HG03064 (cell line): Measurements from ENCODE around the gene GTF3C1.

Experiments
- ATAC-seq: cut with Tn5 transposase; IDR thresholded peaks from one replicate; pipeline ENCODE4 v1.9.1; 2021; ENCODE audit warnings: low read depth; ENCODE audit not compliant: unreplicated experiment

The GTF3C1 gene

GRCh38 chr16:27489421-27489820, 60.3 kb downstream of the GTF3C1 start:
- ATAC-seq: no peak

- ATAC-seq: no peak
Measured at GRCh38 chr16:27486760-27487159, 63.0 kb downstream of the GTF3C1 start.

- ATAC-seq: no peak
Measured at GRCh38 chr16:27486344-27486743, 63.4 kb downstream of the GTF3C1 start.

- no peak for ATAC-seq
Measured at GRCh38 chr16:27485811-27486210, 63.9 kb downstream of the GTF3C1 start.

GRCh38 chr16:27485126-27485525, 64.6 kb downstream of the GTF3C1 start:
- no peak for ATAC-seq

GRCh38 chr16:27483624-27484023, 66.1 kb downstream of the GTF3C1 start:
- ATAC-seq: no peak

- no peak for ATAC-seq
Measured at GRCh38 chr16:27483088-27483437, 66.7 kb downstream of the GTF3C1 start.

- no peak for ATAC-seq
Measured at GRCh38 chr16:27482397-27483087, 67.2 kb downstream of the GTF3C1 start.

GRCh38 chr16:27481282-27481934, 68.3 kb downstream of the GTF3C1 start:
- ATAC-seq: no peak

GRCh38 chr16:27480761-27481160, 69.0 kb downstream of the GTF3C1 start:
- ATAC-seq: no peak

GRCh38 chr16:27476240-27476639, 73.5 kb downstream of the GTF3C1 start:
- no peak for ATAC-seq

GRCh38 chr16:27475561-27475960, 74.2 kb downstream of the GTF3C1 start:
- ATAC-seq: no peak

- no peak for ATAC-seq
Measured at GRCh38 chr16:27474921-27475320, 74.8 kb downstream of the GTF3C1 start.

- ATAC-seq: no peak
Measured at GRCh38 chr16:27474041-27474440, 75.7 kb downstream of the GTF3C1 start.

GRCh38 chr16:27473101-27473900, 76.4 kb downstream of the GTF3C1 start:
- no peak for ATAC-seq

GRCh38 chr16:27472091-27473020, 77.4 kb downstream of the GTF3C1 start:
- no peak for ATAC-seq

GRCh38 chr16:27471661-27472060, 78.1 kb downstream of the GTF3C1 start:
- ATAC-seq: no peak

GRCh38 chr16:27470567-27471431, 78.9 kb downstream of the GTF3C1 start:
- ATAC-seq: no peak

- no peak for ATAC-seq
Measured at GRCh38 chr16:27468941-27469531, 80.7 kb downstream of the GTF3C1 start.
